Measurements from ENCODE around the gene KRT71.

- TF ChIP-seq CTCF (IDR thresholded peaks at IDR 0.05) (no peak), POLR2A (IDR thresholded peaks at IDR 0.05) (no peak)
These were observed 29.5 kb upstream of the KRT71 start for GRCh38 chr12:52582486-52582885.
